ENCODE data around the gene KIF22.

GRCh38 chr16:29820730-29821642 lies 30.4 kb downstream of the KIF22 start:
- no peak for TF ChIP-seq CTCF (conservative IDR thresholded peaks at IDR 0.05; ENCODE audit: low read depth, low read length)
- TF ChIP-seq EZH2 (IDR thresholded peaks at IDR 0.05; ENCODE audit: low read length, unreplicated experiment): no peak

All from PC-3 (cell line).